SK-N-MC (cell line): ENCODE data around the gene RABGEF1.
"Not testable (repeated sequence)": the region's sequence is repeated elsewhere in the genome, so short reads cannot be mapped to it uniquely, and the experiment has no call there.

Experiments
- DNase-seq: peaks from one replicate; pipeline ENCODE4 v3.0.0-alpha.2; 2011; ENCODE audit warnings: low read depth, low spot score
- H3K27ac ChIP-seq: fragments of 200-600 bp; sonication (generic); 2 replicates; pipeline ENCODE4 v1.5.1; 2016; ENCODE audit warnings: mixed run types
- H3K36me3 ChIP-seq: fragments of 200-600 bp; sonication (generic); 2 replicates; pipeline ENCODE4 v1.6.1; 2017; ENCODE audit warnings: antibody characterized with exemption, low read length, mixed read lengths; ENCODE audit not compliant: insufficient read depth
- H3K4me3 ChIP-seq: fragments of 200-600 bp; sonication (generic); 2 replicates; pipeline ENCODE4 v1.5.1; 2016
- H3K9ac ChIP-seq: fragments of 200-600 bp; sonication (generic); 2 replicates; pipeline ENCODE4 v1.8.0; 2017; ENCODE audit warnings: mixed run types, mixed read lengths; ENCODE audit not compliant: insufficient read length
- H3K9me3 ChIP-seq: fragments of 200-600 bp; sonication (generic); 2 replicates; pipeline ENCODE4 v1.6.1; 2017; ENCODE audit warnings: low read depth, mild to moderate bottlenecking, antibody characterized with exemption, low read length, moderate library complexity, mixed read lengths
- EZH2 ChIP-seq: fragments of 200-600 bp; sonication (generic); IDR thresholded peaks from one replicate; pipeline ENCODE4 v1.6.1; 2017; ENCODE audit warnings: antibody characterized with exemption
- FOXP2 ChIP-seq: optimal IDR thresholded peaks from 2 replicates; pipeline ENCODE3; 2011; ENCODE audit warnings: mild to moderate bottlenecking, moderate library complexity; ENCODE audit not compliant: insufficient read depth; ENCODE audit errors: extremely low read length, control extremely low read depth
- POLR2AphosphoS5 ChIP-seq: IDR thresholded peaks from 2 replicates; pipeline ENCODE4 v1.6.1; 2012; ENCODE audit warnings: mild to moderate bottlenecking, low read depth, low read length, borderline replicate concordance

The RABGEF1 gene

DNA sequence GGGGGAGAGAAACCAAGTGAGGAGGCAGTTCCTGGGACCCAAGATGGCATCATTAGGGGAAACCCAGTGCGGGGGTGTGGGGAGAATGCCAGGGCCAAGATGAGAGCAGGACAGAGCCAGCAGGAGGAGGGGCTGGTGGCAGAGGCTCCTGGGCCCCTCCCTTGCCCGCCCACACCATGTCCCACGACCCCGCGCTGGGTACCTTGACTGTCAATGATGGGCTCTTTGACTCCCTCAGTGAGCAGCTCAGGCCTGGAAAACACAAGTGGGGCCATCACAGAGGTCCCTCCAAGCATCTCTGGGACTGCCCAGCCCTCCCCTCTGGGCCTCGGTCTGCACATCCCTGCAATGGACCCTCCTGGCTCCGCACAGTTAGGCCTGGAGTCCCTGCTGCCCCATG lies 75.4 kb downstream of the RABGEF1 start:
- no peak for DNase-seq
- Histone ChIP-seq H3K4me3 (no peak overlapping the region), H3K27ac (no peak overlapping the region), H3K9me3 (no peaks in the 10 kb centered on the region), H3K36me3 (no peaks in the 10 kb centered on the region), H3K9ac (no peak overlapping the region)
- TF ChIP-seq POLR2AphosphoS5 (no peak), FOXP2 (no peak), EZH2 (no peak)

DNA sequence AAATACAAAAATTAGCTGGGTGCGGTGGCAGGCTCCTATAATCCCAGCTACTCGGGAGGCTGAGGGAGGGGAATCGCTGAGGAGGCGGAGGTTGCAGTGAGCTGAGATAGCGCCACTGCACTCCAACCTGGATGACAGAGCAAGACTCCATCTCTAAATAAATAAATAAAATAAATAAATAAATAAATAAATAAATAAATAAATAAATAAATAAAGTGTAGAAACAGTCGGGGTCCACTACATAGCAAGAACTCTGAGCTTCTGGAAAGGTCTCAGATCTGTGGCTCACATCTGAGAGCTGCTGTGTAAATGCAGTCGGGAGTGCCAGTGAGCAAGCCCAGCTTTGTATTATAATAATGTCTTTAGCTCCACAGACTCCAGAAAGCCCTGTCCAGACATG lies 76.1 kb downstream of the RABGEF1 start:
- H3K36me3 ChIP-seq, H3K4me3 ChIP-seq, H3K9me3 ChIP-seq, H3K9ac ChIP-seq, DNase-seq, H3K27ac ChIP-seq: not testable (repeated sequence)

GRCh38 chr7:66817208-66817795 lies 76.8 kb downstream of the RABGEF1 start:
- H3K4me3 ChIP-seq, H3K9ac ChIP-seq, H3K36me3 ChIP-seq, DNase-seq, H3K9me3 ChIP-seq, H3K27ac ChIP-seq: not testable (repeated sequence)

GRCh38 chr7:66817956-66818355 lies 77.4 kb downstream of the RABGEF1 start:
- not testable (repeated sequence) for H3K36me3 ChIP-seq, H3K9me3 ChIP-seq, DNase-seq, H3K4me3 ChIP-seq, H3K27ac ChIP-seq, H3K9ac ChIP-seq

GRCh38 chr7:66824041-66824440 lies 83.5 kb downstream of the RABGEF1 start:
- Histone ChIP-seq H3K36me3 (no peaks in the 10 kb centered on the region), H3K9me3 (no peaks in the 10 kb centered on the region), H3K4me3 (no peak overlapping the region), H3K27ac (no peak overlapping the region), H3K9ac (no peak overlapping the region)
- TF ChIP-seq POLR2AphosphoS5 (no peak), FOXP2 (no peak), EZH2 (no peak)
- DNase-seq = no peak

- H3K27ac ChIP-seq, DNase-seq: not testable (repeated sequence)
These were observed 85.0 kb downstream of the RABGEF1 start for GRCh38 chr7:66825538-66825937.

GRCh38 chr7:66826649-66827048 lies 86.1 kb downstream of the RABGEF1 start:
- no peak overlapping the region for H3K27ac ChIP-seq
- TF ChIP-seq FOXP2 = no peak
- TF ChIP-seq EZH2 = no peak
- TF ChIP-seq POLR2AphosphoS5 = no peak
- no peak overlapping the region for H3K4me3 ChIP-seq
- H3K9ac ChIP-seq = no peak overlapping the region
- no peak for DNase-seq
- no peaks in the 10 kb centered on the region for H3K9me3 ChIP-seq
- no peaks in the 10 kb centered on the region for H3K36me3 ChIP-seq

More at GRCh38 chr7:66825538-66825937, 85.0 kb downstream of the RABGEF1 start:
- H3K36me3 ChIP-seq, H3K9ac ChIP-seq, H3K9me3 ChIP-seq, H3K4me3 ChIP-seq: not testable (repeated sequence)

- H3K9me3 ChIP-seq, H3K9ac ChIP-seq, H3K36me3 ChIP-seq, H3K4me3 ChIP-seq, DNase-seq, H3K27ac ChIP-seq: not testable (repeated sequence)
These were observed 90.4 kb downstream of the RABGEF1 start for GRCh38 chr7:66830976-66831375.

GRCh38 chr7:66832531-66833351 lies 92.2 kb downstream of the RABGEF1 start:
- Histone ChIP-seq H3K4me3 (no peak overlapping the region), H3K9me3 (no peaks in the 10 kb centered on the region), H3K27ac (no peak overlapping the region), H3K9ac (no peak overlapping the region), H3K36me3 (no peaks in the 10 kb centered on the region)
- TF ChIP-seq EZH2 (no peak), POLR2AphosphoS5 (no peak), FOXP2 (no peak)
- no peak for DNase-seq
